Activated T-cell treated with anti-CD3 and anti-CD28 coated beads for 4 hours (primary cell): ENCODE results near the gene SIN3A.
A peak's percentile ranks its signal among the peaks of the same experiment; 100 is the strongest.
"Not testable (repeated sequence)": the region's sequence is repeated elsewhere in the genome, so short reads cannot be mapped to it uniquely, and the experiment has no call there.

ENCODE experiments used
- DNase-seq: peaks from one replicate; pipeline ENCODE4 v3.0.0-alpha.2; 2020

SIN3A gene

GRCh38 chr15:75353604-75354003 is 97.9 kb downstream of the SIN3A start:
- DNase-seq, result no peak

GRCh38 chr15:75352186-75353080 is 99.1 kb downstream of the SIN3A start:
- DNase-seq, result no peak

- no peak for DNase-seq
Measured at GRCh38 chr15:75350601-75351361, 100.7 kb downstream of the SIN3A start.

GRCh38 chr15:75349851-75350588 is 101.5 kb downstream of the SIN3A start:
- DNase-seq, result peak; percentile 37

DNA sequence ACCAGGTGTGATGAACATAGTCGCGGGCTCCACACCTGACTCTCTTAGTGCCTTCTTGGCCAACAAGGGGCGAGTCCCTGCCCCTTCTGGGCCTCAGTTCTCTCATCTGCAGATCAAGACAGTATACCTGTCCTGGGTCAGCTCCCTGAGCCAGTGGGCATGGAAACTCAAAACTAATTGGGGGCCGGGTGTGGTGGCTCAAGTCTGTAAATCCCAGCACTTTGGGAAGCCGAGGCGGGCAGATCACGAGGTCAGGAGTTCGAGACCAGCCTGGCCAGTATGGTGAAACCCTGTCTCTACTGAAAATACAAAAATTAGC is 102.2 kb downstream of the SIN3A start:
- not testable (repeated sequence) for DNase-seq

- no peak for DNase-seq
Measured at GRCh38 chr15:75348562-75349350, 102.7 kb downstream of the SIN3A start.

GRCh38 chr15:75348034-75348561 is 103.4 kb downstream of the SIN3A start:
- DNase-seq, result no peak

GRCh38 chr15:75347222-75348033 is 104.1 kb downstream of the SIN3A start:
- DNase-seq, result peak; percentile 31

- no peak for DNase-seq
Measured at GRCh38 chr15:75346796-75347221, 104.7 kb downstream of the SIN3A start, which contains the start of gene NEIL1. Gene NEIL1, plus strand, starts transcription at chr15:75347039. Its CDS starts 1,867 bp downstream, at chr15:75348906.

- not testable (repeated sequence) for DNase-seq
Measured at GRCh38 chr15:75343953-75344352, 107.5 kb downstream of the SIN3A start.

GRCh38 chr15:75342221-75342620 is 109.3 kb downstream of the SIN3A start:
- no peak for DNase-seq

DNA sequence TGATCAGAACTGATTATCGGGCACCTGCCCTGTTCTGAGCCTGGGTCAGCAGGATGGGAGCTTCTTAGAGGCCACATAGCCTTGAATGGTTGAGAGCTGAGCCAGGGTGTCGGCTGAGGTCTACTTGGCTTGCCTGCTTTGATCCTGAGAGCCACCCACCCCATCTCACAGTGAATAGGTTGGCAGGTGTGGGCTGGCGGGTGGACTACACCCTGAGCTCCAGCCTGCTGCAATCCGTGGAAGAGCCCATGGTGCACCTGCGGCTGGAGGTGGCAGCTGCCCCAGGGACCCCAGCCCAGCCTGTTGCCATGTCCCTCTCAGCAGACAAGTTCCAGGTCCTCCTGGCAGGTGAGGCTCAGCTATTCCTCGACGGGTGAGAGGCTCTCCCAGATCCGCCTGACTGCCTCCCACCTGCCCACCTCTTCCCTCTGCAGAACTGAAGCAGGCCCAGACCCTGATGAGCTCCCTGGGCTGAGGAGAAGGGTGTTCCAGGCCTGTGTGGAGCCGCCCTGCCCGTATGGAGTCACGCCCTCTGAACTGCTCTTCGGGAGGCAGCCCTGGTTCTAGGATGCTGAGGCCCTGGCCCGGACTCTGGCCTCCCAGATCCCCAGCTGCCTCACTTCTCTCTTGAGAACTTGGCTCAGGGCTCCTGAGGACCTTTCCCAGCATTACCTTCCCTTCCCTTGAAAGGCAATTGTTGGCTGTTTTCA is 111.8 kb downstream of the SIN3A start:
- no peak for DNase-seq

DNA sequence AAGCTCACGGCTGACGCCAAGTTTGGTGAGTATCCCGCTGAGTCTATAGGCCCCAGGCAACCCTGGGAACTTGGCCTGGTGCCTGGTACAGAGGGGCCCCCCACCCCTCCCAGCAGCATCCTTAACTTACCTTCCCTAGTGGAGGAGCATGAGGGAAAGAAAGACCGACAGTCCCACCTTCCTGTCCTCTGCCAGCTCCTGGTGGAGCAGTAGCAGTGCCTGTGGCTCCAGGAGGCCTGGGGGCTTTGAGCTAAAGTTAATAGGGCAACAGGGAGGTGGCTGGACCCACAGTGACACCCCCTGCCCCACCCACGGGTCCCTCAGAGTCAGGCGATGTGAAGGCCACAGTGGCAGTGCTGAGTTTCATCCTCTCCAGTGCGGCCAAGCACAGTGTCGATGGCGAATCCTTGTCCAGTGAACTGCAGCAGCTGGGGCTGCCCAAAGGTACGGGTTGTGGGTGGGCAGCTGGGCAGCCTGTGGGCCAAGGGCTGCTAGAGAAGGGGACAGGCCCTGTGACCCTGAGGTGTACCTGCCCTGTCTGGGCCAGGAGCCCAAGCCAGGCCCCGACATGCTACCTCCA is 112.7 kb downstream of the SIN3A start:
- DNase-seq, result no peak

DNA sequence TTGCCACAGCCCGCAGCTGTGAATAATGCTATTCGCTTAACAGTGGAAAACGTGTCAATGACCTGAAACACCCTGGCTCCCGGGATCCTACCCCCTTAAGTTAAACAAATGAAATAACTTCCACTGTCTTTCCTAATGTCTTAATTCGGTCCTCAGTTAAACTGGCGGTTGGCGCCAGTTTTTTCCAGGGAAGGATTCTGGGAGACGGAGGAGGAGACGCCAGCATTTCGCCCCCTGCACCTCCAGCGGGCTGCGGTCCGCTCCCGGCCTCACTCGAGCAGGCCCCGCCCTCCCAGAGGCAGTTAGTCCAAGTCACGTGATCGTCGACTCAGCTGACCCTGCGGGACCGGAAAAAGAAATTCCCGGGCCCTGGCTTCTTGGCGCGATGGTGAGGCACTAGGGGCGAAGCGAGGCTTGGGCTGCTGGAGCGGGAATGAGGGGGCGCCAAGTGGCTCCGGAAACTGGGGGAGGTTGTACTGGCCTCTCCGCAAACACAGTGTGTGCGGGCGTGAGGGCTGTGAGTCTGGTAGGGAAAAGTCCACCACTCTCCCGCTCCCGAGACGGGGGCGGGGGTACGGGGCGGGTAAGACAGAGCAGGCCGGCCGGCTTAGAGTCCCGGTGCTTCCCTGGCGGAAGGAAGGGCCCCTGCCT is 115.7 kb downstream of the SIN3A start, which contains the start of gene COMMD4:
Gene COMMD4, plus strand, starts transcription at position 359 of the 651 bp plus-strand sequence. Its CDS starts 27 bp downstream, at position 386.
- peak; percentile 51 for DNase-seq

- DNase-seq, result no peak
Measured at GRCh38 chr15:75335313-75335704, 116.2 kb downstream of the SIN3A start.

DNA sequence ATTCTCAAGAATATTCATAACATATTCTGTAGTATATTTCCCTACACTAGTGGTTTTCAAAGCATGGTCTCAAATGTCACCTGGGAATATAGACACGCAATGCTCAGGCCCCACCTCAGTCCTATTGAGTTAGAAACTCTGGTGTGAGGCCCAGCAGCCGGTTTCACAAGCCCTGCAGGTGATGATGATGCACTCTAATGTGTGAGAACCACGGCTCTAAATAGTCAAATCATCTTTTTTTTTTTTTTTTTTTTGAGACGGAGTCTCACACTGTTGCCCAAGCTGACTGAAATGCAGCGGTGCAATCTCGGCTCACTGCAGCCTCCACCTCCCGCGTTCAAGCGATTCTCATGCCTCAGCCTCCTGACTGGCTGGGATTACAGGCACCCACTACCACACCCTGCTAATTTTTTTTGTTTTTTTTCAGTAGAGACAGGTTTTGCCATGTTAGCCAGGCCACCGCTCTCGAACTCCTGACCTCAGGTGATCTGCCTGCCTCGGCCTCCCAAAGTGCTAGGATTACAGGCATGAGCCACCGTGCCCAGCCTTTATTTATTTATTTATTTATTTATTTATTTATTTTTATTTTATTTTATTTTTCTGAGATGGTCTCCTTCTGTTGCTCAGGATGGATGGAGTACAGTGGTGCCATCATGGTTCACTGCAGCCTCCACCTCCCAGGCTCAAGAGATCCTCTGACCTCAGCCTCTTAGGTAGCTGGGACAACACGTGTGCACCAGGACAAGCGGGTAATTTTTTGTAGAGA is 117.7 kb downstream of the SIN3A start:
- not testable (repeated sequence) for DNase-seq

GRCh38 chr15:75332093-75332492 is 119.4 kb downstream of the SIN3A start:
- not testable (repeated sequence) for DNase-seq

DNA sequence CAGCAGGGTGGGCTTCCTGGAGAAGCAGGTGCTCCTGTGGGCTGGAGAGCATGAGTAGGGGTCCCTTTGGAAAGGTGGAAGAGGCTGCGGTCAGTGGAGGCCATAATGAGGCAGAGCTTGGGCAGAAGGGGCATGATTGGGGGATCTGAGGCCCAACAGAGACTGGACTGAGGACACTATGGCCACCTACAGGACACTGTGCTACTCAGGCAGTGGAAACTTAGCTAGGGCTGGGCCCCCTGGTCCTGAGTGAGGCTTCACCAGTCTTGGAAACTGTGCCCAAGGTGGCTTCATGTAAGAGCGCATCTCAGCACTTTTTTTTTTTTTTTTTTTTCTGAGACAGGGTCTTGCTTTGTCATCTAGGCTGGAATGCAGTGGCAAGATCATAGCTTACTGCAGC is 121.9 kb downstream of the SIN3A start:
- DNase-seq, result no peak
